Stimulated activated CD8-positive, alpha-beta memory T cell treated with anti-CD3 and anti-CD28 coated beads, Interleukin-4, amount 100 ng/mL, for 4 hours (primary cell): ENCODE data around the gene KRT14.
"Not testable (repeated sequence)": the region's sequence is repeated elsewhere in the genome, so short reads cannot be mapped to it uniquely, and the experiment has no call there.

Source experiments
- DNase-seq, 2 donors: peaks; one replicate each; pipeline ENCODE4 v3.0.0-alpha.2; 2020; ENCODE audit warnings: low read depth in 2 of 2, low spot score in 1 of 2

KRT14 gene

DNA sequence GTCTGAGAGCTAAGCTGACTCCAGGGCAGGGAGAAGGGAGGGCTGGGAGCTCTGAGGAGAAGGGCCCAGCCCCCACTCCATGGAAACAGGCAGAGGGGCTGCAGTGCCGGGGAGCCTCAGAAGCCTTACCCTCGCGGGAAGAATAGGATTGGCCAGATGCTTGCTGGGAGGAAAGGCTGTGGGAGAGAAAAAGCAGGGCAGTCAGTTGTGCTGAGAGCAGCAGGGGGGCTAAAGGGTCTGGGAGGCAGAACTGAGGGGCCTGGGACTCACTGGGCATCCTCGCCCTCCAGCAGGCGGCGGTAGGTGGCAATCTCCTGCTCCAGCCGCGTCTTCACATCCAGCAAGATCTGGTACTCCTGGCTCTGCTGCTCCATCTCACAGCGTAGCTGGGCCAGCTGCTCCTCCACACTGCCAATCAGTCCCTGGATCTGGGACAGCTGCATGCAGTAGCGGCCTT lies 23.4 kb upstream of the KRT14 start:
- not testable (repeated sequence) for DNase-seq

GRCh38 chr17:41606930-41607329 lies 20.2 kb upstream of the KRT14 start:
- DNase-seq: not testable (repeated sequence)

- no peak for DNase-seq
These were observed 15.8 kb upstream of the KRT14 start for GRCh38 chr17:41602524-41602923.

- no peak for DNase-seq
These were observed 13.6 kb upstream of the KRT14 start for GRCh38 chr17:41600318-41600717.

DNA sequence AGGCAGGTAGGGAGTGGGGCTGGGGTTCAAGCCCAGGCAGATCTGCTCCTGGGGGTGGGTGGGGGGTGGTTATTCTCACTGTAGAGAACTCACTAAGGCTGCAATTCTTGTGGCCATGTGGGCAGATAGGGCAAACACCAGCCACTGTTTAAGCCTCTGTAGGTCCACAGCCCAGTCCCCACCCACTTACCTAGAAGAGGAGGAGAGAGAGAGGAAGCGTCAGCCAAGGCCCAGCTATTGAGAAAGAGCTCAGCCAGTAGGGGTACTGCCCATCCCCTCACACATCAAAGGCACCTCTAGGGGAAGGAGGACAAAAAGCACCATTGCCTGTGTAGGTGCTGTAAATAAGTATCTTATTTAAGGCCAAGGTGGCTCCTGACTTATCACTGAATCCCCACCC lies 13.0 kb upstream of the KRT14 start:
- DNase-seq: no peak

- DNase-seq: no peak
These were observed 8.9 kb upstream of the KRT14 start for GRCh38 chr17:41595585-41595984.

GRCh38 chr17:41594363-41594915 lies 7.7 kb upstream of the KRT14 start:
- DNase-seq: no peak

- no peak for DNase-seq
These were observed 6.7 kb upstream of the KRT14 start for GRCh38 chr17:41593306-41593981.

GRCh38 chr17:41592601-41593305 lies 6.1 kb upstream of the KRT14 start:
- no peak for DNase-seq

GRCh38 chr17:41589301-41589700 lies 2.6 kb upstream of the KRT14 start:
- no peak for DNase-seq

DNA sequence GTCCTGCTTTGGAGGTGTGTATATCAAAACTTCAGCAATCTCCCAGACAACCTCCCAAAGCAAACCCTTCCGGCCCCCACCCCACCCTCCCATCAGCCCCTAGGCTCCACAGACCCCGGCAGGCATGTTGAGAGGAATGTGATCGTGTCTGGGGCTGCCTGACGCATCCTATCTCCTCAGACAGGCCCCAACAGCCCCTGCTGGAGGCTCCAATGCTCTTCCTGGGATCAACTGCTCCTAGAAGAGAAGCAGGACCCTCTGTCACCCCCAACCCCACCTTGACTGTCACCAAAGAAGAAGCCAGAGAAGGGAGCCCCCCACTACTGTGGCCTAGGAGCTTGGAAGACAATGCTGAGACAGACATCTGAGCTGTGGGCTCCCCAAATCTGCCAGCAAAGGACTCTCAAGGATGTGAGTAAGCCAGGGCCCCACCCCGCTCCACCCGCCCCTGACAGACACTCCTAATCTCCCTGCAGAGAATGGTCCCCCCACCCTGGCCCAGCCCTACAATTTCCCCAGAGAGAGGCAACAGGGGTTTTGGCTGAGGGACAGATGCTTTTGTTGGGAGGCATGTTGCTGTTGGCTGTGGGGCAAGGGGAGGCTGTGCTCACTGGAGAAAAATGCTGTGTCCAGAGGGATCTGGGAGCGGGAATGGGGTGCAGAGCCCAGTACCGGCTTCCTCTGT lies 1.6 kb upstream of the KRT14 start:
- no peak for DNase-seq

GRCh38 chr17:41585301-41586056 lies 1.2 kb downstream of the KRT14 start:
- DNase-seq: no peak

DNA sequence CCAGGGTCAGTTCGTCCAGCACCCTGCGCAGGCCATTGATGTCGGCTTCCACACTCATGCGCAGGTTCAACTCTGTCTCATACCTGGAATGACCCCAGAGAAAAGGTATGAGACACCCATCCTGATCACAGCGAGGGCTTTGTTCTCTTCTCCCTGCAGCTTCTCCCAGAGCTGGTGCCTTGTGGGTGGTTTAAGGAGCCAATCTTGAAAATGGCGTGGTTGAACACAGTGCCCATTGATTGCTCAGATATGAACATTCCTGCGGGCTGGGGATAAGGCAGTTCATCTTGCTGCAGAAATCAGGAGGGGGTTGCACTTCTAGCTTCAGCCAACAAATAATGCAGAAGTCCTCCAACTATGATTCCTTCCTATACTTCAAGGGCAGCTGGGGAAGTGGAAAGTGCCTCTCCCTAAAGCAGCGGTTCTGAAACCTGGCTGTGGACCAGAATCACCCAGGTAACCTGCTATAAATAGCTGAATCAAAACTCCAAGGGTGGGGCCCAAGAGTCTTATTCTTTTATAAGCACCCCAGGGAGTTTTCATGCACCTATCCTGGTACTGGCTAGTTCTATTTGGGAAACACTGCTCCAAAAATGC lies 2.3 kb downstream of the KRT14 start:
- not testable (repeated sequence) for DNase-seq

DNA sequence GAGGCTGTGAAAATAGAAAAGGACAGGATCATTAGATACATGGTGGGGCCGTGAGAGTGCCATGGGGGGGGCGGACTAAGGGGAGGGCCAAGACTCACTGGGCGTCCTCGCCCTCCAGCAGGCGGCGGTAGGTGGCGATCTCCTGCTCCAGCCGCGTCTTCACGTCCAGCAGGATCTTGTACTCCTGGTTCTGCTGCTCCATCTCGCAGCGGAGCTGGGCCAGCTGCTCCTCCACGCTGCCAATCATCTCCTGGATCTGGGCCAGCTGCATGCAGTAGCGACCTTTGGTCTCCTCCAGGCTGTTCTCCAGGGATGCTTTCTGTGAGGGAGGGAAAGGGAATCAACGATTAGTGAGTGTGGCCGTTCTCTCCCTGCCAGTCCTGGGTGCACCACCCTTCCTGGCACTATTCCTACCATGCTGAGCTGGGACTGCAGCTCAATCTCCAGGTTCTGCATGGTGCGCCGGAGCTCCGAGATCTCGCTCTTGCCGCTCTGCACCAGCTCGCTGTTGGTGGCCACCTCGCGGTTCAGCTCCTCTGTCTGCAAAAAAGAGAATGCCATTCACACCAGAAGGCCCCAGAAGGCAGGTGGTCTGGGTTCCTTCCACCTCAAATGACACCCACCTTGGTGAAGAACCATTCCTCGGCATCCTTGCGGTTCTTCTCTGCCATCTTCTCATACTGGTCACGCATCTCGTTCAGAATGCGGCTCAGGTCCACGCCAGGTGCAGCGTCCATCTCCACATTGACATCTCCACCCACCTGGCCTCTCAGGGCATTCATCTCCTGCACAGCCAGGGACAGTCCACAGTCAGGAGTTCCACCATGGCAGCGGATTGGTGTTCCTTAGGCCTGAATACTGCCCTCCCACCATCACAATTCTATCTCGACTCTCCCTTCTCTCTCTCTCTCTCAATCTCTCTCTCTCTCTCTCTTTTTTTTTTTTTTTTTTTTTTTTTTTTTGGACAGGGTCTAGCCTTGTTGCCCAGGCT lies 3.3 kb downstream of the KRT14 start:
- DNase-seq: no peak

- DNase-seq: not testable (repeated sequence)
These were observed 4.4 kb downstream of the KRT14 start for GRCh38 chr17:41582061-41582968.

GRCh38 chr17:41581366-41582060 lies 5.2 kb downstream of the KRT14 start:
- no peak for DNase-seq

DNA sequence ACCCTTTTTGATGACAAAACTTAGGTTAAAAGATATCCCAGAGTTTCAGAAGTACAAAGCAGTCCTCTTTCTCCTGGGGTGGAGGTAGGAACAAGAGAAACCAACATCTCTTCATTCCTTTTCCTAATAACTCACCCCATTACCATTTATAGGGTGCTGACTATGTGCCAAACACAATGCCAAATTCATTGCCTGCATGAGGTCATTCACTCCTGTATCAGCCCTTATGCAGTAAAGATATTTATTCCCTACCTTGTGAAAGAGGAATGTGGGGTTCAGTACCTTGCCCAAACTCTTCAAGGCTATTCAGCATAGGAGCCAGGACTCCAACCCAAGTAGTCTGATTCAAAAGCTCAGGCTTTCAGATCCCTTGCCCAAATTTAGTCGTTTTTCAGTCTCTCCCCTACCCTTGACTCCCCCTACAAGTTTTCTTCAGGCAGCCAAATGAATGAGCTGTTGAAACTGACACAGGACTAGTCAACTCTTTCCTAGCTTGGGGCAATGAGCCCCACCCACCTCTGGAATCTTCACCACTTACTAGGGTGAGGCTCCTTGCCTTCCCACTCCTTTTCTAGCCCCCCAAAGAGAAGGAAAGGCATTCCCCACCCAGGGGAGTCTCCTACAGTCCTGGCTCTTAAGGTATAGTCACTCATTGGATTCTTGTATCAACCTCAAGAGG lies 5.9 kb downstream of the KRT14 start:
- DNase-seq: no peak
